NCI-H2196 (cell line): ENCODE results near the gene ETV6.

Experiments used
- DNase-seq: peaks from one replicate; lab custom pipeline; 2025; ENCODE audit not compliant: unreplicated experiment; lab: John Stamatoyannopoulos, UW

Gene ETV6

GRCh38 chr12:11847539-11847938 lies 198.1 kb downstream of the ETV6 start:
- no peak for DNase-seq

GRCh38 chr12:11849757-11850504 lies 200.5 kb downstream of the ETV6 start:
- no peak for DNase-seq

- DNase-seq, result peak; percentile 73
Measured at GRCh38 chr12:11853126-11853525, 203.7 kb downstream of the ETV6 start.

GRCh38 chr12:11854011-11854499 lies 204.6 kb downstream of the ETV6 start:
- DNase-seq, result no peak

- DNase-seq, result peak; percentile 58
Measured at GRCh38 chr12:11855983-11856374, 206.5 kb downstream of the ETV6 start.

- no peak for DNase-seq
Measured at GRCh38 chr12:11856971-11857370, 207.5 kb downstream of the ETV6 start.

- DNase-seq, result no peak
Measured at GRCh38 chr12:11859705-11860425, 210.4 kb downstream of the ETV6 start.

GRCh38 chr12:11861155-11861863 lies 211.8 kb downstream of the ETV6 start:
- DNase-seq, result no peak

GRCh38 chr12:11861864-11862600 lies 212.6 kb downstream of the ETV6 start:
- DNase-seq, result no peak

GRCh38 chr12:11862798-11863197 lies 213.3 kb downstream of the ETV6 start:
- DNase-seq, result no peak

- no peak for DNase-seq
Measured at GRCh38 chr12:11863478-11863906, 214.0 kb downstream of the ETV6 start.

- no peak for DNase-seq
Measured at GRCh38 chr12:11863988-11864387, 214.5 kb downstream of the ETV6 start.

GRCh38 chr12:11865824-11866223 lies 216.3 kb downstream of the ETV6 start:
- DNase-seq, result no peak

- DNase-seq, result no peak
Measured at GRCh38 chr12:11868027-11868426, 218.6 kb downstream of the ETV6 start.

- no peak for DNase-seq
Measured at GRCh38 chr12:11869406-11869805, 219.9 kb downstream of the ETV6 start.

- no peak for DNase-seq
Measured at GRCh38 chr12:11870041-11870451, 220.6 kb downstream of the ETV6 start.

- no peak for DNase-seq
Measured at GRCh38 chr12:11872055-11872454, 222.6 kb downstream of the ETV6 start.

- peak; percentile 21 for DNase-seq
Measured at GRCh38 chr12:11875414-11875935, 226.0 kb downstream of the ETV6 start.

GRCh38 chr12:11876307-11876706 lies 226.8 kb downstream of the ETV6 start:
- no peak for DNase-seq

GRCh38 chr12:11877102-11877826 lies 227.8 kb downstream of the ETV6 start:
- no peak for DNase-seq
